ENCODE measurements around the gene COPS9. TPM values are rescaled to one million over a fixed set of nuclear protein-coding genes. Genes with fewer than 3 reads are reported as not detected.

Gene COPS9
- total RNA-seq, 2 experiments from 2014 or later, result 62.6 to 92.1 TPM

- Mint-ChIP-seq H3K36me3 (ENCODE audit: low read depth) (no peaks in the 10 kb centered on the region), H3K4me1 (no peaks in the 10 kb centered on the region), H3K4me3 (no peak overlapping the region), H3K27ac (no peak overlapping the region), H3K9me3 (ENCODE audit: low read depth) (peaks cover 5% of the 10 kb centered on the region), H3K27me3 (peaks cover 6% of the 10 kb centered on the region)
- DNase-seq (no peak), ATAC-seq (no peak)
- ChIA-PET CTCF (interaction anchor here (0.5 to 8.1 kb wide), 3 partner anchors 82 to 1836 kb away, joined by 3 to 119 read pairs (median 4); no protein-coding TSS in a partner anchor), POLR2A (no interaction called here)
- intact Hi-C loops (cut with DNase I, micrococcal nuclease), result loop anchor here in 1 of 2 experiments (2.0 kb wide), 1 partner anchor 211 kb away; no protein-coding TSS in a partner anchor
Observed at GRCh38 chr2:240145461-240145860, 9.4 kb upstream of the COPS9 start.

GRCh38 chr2:240144649-240145261 is 8.7 kb upstream of the COPS9 start:
- Mint-ChIP-seq H3K9me3 (ENCODE audit: low read depth) (peaks cover 5% of the 10 kb centered on the region), H3K4me3 (no peak overlapping the region), H3K4me1 (no peaks in the 10 kb centered on the region), H3K27ac (no peak overlapping the region), H3K36me3 (ENCODE audit: low read depth) (no peaks in the 10 kb centered on the region), H3K27me3 (peaks cover 4% of the 10 kb centered on the region)
- intact Hi-C loops (cut with DNase I, micrococcal nuclease), result loop anchor here in 1 of 2 experiments (2.0 kb wide), 1 partner anchor 210 kb away; no protein-coding TSS in a partner anchor
- DNase-seq, result no peak
- ChIA-PET POLR2A (no interaction called here), CTCF (interaction anchor here (0.6 to 8.1 kb wide), 9 partner anchors 10 to 878 kb away, joined by 3 to 119 read pairs (median 4); no protein-coding TSS in a partner anchor)
- ATAC-seq, result no peak

- ATAC-seq (peak; percentile 96), DNase-seq (peak; percentile 88)
- Mint-ChIP-seq H3K36me3 (ENCODE audit: low read depth) (no peaks in the 10 kb centered on the region), H3K27me3 (peaks cover 4% of the 10 kb centered on the region), H3K4me3 (no peak overlapping the region), H3K27ac (no peak overlapping the region), H3K4me1 (no peaks in the 10 kb centered on the region), H3K9me3 (ENCODE audit: low read depth) (peaks cover 5% of the 10 kb centered on the region)
- ChIA-PET CTCF (interaction anchor here (0.6 to 8.1 kb wide), 14 partner anchors 8 to 1423 kb away, joined by 3 to 119 read pairs (median 4); no protein-coding TSS in a partner anchor), POLR2A (no interaction called here)
- intact Hi-C loops (cut with DNase I, micrococcal nuclease), result loop anchor here (1.0 to 2.0 kb wide), 4 partner anchors 83 to 1109 kb away; no protein-coding TSS in a partner anchor
Observed at GRCh38 chr2:240143801-240144648, 7.9 kb upstream of the COPS9 start.

- no peak for DNase-seq
- CTCF ChIA-PET, result interaction anchor here (0.5 to 8.1 kb wide), 13 partner anchors 8 to 1422 kb away, joined by 3 to 119 read pairs (median 5); no protein-coding TSS in a partner anchor
- H3K27ac Mint-ChIP-seq, result no peak overlapping the region
- POLR2A ChIA-PET, result no interaction called here
- no peaks in the 10 kb centered on the region for H3K4me1 Mint-ChIP-seq
- no peak overlapping the region for H3K4me3 Mint-ChIP-seq
- H3K27me3 Mint-ChIP-seq, result peaks cover 4% of the 10 kb centered on the region
- intact Hi-C loops (cut with DNase I, micrococcal nuclease), result loop anchor here (1.0 kb wide), 3 partner anchors 82 to 1108 kb away; no protein-coding TSS in a partner anchor
- ATAC-seq, result peak; percentile 18
- H3K9me3 Mint-ChIP-seq (ENCODE audit: low read depth), result peaks cover 5% of the 10 kb centered on the region
- H3K36me3 Mint-ChIP-seq (ENCODE audit: low read depth), result no peaks in the 10 kb centered on the region
Observed at GRCh38 chr2:240143276-240143675, 7.2 kb upstream of the COPS9 start.

DNA sequence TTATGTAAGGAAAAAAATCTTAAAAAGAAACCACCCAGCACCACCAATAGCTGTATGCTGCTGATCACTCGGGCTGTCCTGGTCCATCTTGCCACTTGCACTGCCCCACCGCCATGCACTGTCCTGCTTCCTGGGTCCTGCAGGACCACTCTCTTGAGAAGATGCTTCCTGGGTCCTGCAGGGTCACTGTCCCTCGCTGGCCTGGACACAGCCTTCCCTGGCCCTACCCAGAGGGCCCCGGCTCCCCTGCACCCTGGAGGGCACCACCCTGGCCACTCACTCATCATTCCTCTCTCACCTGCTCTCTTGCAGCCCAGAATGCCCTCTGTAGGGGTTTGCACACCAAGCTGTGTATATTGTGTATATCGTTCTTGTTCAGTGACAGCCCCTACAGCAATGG is 6.8 kb upstream of the COPS9 start:
- ChIA-PET POLR2A (no interaction called here), CTCF (interaction anchor here (0.5 to 8.1 kb wide), 8 partner anchors 8 to 1172 kb away, joined by 3 to 119 read pairs (median 6); no protein-coding TSS in a partner anchor)
- ATAC-seq (no peak), DNase-seq (no peak)
- Mint-ChIP-seq H3K4me1 (no peaks in the 10 kb centered on the region), H3K36me3 (ENCODE audit: low read depth) (no peaks in the 10 kb centered on the region), H3K27ac (no peak overlapping the region), H3K27me3 (peaks cover 4% of the 10 kb centered on the region), H3K9me3 (ENCODE audit: low read depth) (peaks cover 5% of the 10 kb centered on the region), H3K4me3 (no peak overlapping the region)
- intact Hi-C loops (cut with DNase I, micrococcal nuclease), result loop anchor here (1.0 kb wide), 3 partner anchors 82 to 1108 kb away; no protein-coding TSS in a partner anchor

DNA sequence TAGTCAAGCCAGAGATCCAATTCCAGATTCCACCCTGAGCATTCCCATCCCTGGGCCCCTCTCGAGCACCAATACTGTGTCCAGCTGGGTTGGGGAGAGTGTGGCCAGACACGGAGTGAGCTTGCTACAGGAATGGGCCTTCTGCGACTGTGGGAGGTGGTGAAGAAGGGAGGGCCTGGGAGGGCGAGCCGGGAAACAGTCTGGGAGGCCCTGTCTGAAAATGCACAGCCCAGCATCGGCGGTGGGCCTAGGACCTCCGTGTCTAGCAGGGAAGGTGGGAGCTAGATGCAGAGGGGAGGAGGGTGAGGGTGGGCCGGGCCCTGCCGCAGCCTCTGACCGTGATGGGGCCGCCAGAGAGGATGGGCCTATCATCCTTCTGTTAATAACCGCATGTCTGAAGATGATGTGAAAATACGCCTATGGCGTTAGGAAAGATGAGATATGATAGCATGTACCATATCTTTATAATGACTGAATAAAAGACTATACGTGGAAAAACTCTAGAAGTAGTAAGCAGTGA is 6.2 kb upstream of the COPS9 start:
- peaks cover under 1% of the 10 kb centered on the region for H3K4me1 Mint-ChIP-seq
- H3K9me3 Mint-ChIP-seq (ENCODE audit: low read depth), result peaks cover 3% of the 10 kb centered on the region
- H3K27me3 Mint-ChIP-seq, result peaks cover 4% of the 10 kb centered on the region
- H3K4me3 Mint-ChIP-seq, result no peak overlapping the region
- no peak overlapping the region for H3K27ac Mint-ChIP-seq
- CTCF ChIA-PET, result interaction anchor here (0.6 to 8.1 kb wide), 6 partner anchors 16 to 209 kb away, joined by 3 to 119 read pairs (median 6); no protein-coding TSS in a partner anchor
- intact Hi-C loops (cut with DNase I, micrococcal nuclease), result no loop called here
- no peak for ATAC-seq
- POLR2A ChIA-PET, result no interaction called here
- no peaks in the 10 kb centered on the region for H3K36me3 Mint-ChIP-seq (ENCODE audit: low read depth)
- no peak for DNase-seq

GRCh38 chr2:240141736-240142135 is 5.6 kb upstream of the COPS9 start:
- ChIA-PET POLR2A (no interaction called here), CTCF (interaction anchor here (1.5 to 8.1 kb wide), 4 partner anchors 76 to 208 kb away, joined by 3 to 119 read pairs (median 12); no protein-coding TSS in a partner anchor)
- Mint-ChIP-seq H3K9me3 (ENCODE audit: low read depth) (no peaks in the 10 kb centered on the region), H3K27ac (no peak overlapping the region), H3K4me1 (peaks cover 5% of the 10 kb centered on the region), H3K27me3 (no peaks in the 10 kb centered on the region), H3K4me3 (no peak overlapping the region), H3K36me3 (ENCODE audit: low read depth) (no peaks in the 10 kb centered on the region)
- DNase-seq (no peak), ATAC-seq (no peak)
- intact Hi-C loops (cut with DNase I, micrococcal nuclease), result no loop called here

- no peak overlapping the region for H3K4me3 Mint-ChIP-seq
- intact Hi-C loops (cut with DNase I, micrococcal nuclease), result no loop called here
- no peaks in the 10 kb centered on the region for H3K9me3 Mint-ChIP-seq (ENCODE audit: low read depth)
- POLR2A ChIA-PET, result no interaction called here
- DNase-seq, result no peak
- ATAC-seq, result no peak
- CTCF ChIA-PET, result interaction anchor here (0.6 to 8.1 kb wide), 3 partner anchors 15 to 371 kb away, joined by 3 to 119 read pairs (median 3); no protein-coding TSS in a partner anchor
- peaks cover 9% of the 10 kb centered on the region for H3K4me1 Mint-ChIP-seq
- H3K27me3 Mint-ChIP-seq, result no peaks in the 10 kb centered on the region
- H3K27ac Mint-ChIP-seq, result no peak overlapping the region
- no peaks in the 10 kb centered on the region for H3K36me3 Mint-ChIP-seq (ENCODE audit: low read depth)
Observed at GRCh38 chr2:240140920-240141319, 4.8 kb upstream of the COPS9 start.

GRCh38 chr2:240140511-240140910 is 4.4 kb upstream of the COPS9 start, which contains the start of gene OTOS:
Gene OTOS, minus strand, starts transcription at chr2:240140658. Its CDS starts 332 bp downstream, at chr2:240140326.
- Mint-ChIP-seq H3K27me3 (no peaks in the 10 kb centered on the region), H3K4me1 (peaks cover 9% of the 10 kb centered on the region), H3K4me3 (no peak within 1 kb of the TSS), H3K27ac (no peak within 1 kb of the TSS), H3K36me3 (ENCODE audit: low read depth) (no peaks in the 10 kb centered on the region), H3K9me3 (ENCODE audit: low read depth) (no peaks in the 10 kb centered on the region)
- ATAC-seq, result no peak
- DNase-seq, result no peak
- intact Hi-C loops (cut with DNase I, micrococcal nuclease), result no loop called here
- POLR2A ChIA-PET, result no interaction called here
- CTCF ChIA-PET, result interaction anchor here (1.4 to 8.1 kb wide), 2 partner anchors 77 to 80 kb away, joined by 3 to 119 read pairs; no protein-coding TSS in a partner anchor

DNA sequence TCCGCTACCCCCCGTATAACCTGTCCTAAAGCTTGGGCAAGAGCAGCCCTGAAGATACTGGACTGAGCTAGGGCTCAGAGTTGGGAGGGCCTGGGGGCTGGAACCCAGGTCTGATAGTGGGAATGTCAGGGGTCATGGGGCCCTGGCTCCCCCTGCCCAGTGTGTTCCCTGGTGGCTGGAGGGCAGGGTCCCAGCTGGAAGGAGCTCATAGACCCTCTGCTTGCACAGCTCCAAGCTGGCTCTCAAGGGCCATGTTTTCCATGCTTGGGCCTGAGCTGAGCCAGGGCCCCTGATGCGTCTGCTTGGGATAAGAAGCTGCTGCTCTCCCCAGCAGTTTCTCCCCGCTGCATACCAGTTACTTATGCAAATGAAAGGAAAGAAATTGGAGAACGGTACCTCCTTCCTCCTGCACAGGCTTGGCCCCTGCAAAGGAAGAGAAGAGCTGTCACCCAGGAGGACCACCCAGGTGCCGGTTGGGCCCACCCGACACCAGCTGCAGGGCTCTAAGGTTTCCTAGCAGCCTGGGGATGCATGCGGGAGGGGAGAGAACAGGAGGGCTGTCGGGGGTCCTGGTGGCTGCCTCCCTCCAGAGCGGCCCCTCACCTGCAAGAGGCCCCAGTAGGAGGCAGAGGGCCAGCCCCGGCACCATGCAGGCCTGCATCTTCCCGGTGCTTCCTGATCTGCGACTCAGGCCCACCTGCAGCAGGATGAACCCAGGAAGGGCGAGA is 3.7 kb upstream of the COPS9 start:
- ChIA-PET POLR2A (interaction anchor here (1.1 kb wide), 1 partner anchor 10 kb away, joined by 4 read pairs; no protein-coding TSS in a partner anchor), CTCF (interaction anchor here (1.0 to 8.1 kb wide), 4 partner anchors 77 to 374 kb away, joined by 3 to 119 read pairs (median 4); no protein-coding TSS in a partner anchor)
- intact Hi-C loops (cut with DNase I, micrococcal nuclease), result loop anchor here (5.0 to 10.0 kb wide), 2 partner anchors 295 to 813 kb away; partner anchors contain the start of gene GPC1 (in 1 of the 2)
- H3K27ac Mint-ChIP-seq, result no peak overlapping the region
- no peak for ATAC-seq
- no peaks in the 10 kb centered on the region for H3K9me3 Mint-ChIP-seq (ENCODE audit: low read depth)
- peaks cover 15% of the 10 kb centered on the region for H3K4me1 Mint-ChIP-seq
- DNase-seq, result no peak
- H3K4me3 Mint-ChIP-seq, result no peak overlapping the region
- H3K36me3 Mint-ChIP-seq (ENCODE audit: low read depth), result no peaks in the 10 kb centered on the region
- H3K27me3 Mint-ChIP-seq, result no peaks in the 10 kb centered on the region

Measured in activated CD4-positive, alpha-beta T cell treated with anti-CD3 and anti-CD28 coated beads for 36 hours (primary cell).